ENCODE data around the gene PNCK. TPM values are rescaled to one million over a fixed set of nuclear protein-coding genes. Genes with fewer than 3 reads are reported as not detected.

PNCK gene
- total and polyA plus RNA-seq, 2 of the 13 experiments (the other 11 are each of a cell fraction or from before 2014, with no cell fraction given): 33.1 TPM; not detected in 1

DNA sequence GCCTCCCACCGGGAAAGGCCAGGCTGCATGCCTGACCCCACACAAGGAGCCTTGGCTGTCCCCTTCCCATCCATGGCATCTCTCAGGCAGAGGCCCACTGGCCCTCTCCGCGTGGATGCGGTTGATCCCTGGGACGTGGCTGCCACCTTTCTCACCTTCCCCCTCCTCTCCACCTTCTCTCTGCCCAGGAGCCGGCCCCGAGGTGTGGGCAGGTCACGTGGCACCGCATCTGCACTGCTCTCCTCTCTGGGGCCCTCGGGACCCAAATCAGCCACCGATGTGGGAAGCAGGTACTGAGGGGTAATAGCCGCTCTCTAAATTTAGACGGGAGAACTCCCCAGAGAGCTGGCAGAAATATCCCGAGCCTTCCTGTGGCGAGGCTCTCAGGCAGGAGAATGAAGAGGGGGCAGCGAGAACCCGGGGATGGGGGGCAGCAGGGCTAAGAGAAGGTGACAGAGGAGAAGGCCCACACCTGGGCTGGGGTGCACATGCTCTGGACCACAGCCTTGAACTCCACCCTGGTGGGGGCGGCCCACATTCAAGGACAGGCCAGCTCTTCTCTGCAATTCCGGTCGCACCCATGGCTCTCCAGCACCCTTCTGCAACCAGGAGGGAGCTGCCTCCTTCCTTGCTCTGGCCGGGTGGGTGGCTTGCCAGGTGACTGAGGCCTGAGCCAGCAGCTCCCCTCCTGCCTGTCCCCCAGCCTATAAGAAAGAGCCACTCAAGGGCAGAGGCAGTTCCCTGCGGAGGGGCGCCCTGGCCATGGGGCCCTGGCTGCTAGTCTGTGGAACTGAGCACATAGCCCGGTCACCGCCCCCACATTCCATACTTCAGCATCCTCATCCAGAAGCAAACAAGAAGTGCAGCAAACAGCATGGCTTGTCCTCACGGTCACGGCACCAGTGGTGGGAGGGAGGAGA lies 36.2 kb downstream of the PNCK start (continued):
- TF ChIP-seq, protein P1, sequence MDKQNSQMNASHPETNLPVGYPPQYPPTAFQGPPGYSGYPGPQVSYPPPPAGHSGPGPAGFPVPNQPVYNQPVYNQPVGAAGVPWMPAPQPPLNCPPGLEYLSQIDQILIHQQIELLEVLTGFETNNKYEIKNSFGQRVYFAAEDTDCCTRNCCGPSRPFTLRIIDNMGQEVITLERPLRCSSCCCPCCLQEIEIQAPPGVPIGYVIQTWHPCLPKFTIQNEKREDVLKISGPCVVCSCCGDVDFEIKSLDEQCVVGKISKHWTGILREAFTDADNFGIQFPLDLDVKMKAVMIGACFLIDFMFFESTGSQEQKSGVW (CRISPR knock-in tag; IDR thresholded peaks at IDR 0.05; ENCODE audit: borderline replicate concordance): no peak
- TF ChIP-seq, protein P2, sequence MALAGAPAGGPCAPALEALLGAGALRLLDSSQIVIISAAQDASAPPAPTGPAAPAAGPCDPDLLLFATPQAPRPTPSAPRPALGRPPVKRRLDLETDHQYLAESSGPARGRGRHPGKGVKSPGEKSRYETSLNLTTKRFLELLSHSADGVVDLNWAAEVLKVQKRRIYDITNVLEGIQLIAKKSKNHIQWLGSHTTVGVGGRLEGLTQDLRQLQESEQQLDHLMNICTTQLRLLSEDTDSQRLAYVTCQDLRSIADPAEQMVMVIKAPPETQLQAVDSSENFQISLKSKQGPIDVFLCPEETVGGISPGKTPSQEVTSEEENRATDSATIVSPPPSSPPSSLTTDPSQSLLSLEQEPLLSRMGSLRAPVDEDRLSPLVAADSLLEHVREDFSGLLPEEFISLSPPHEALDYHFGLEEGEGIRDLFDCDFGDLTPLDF (CRISPR knock-in tag; IDR thresholded peaks at IDR 0.05): no peak
- peak; percentile 69; the same call in 1 of the 2 replicates for TF ChIP-seq MTA1 (CRISPR knock-in tag; IDR thresholded peaks at IDR 0.05; ENCODE audit: borderline replicate concordance)
- TF ChIP-seq PHF5A (CRISPR knock-in tag; IDR thresholded peaks at IDR 0.05; ENCODE audit: low read depth, unreplicated experiment): no peak
- no peak for TF ChIP-seq JUNB (CRISPR knock-in tag; IDR thresholded peaks at IDR 0.05; ENCODE audit: borderline replicate concordance)
- no peak for TF ChIP-seq SOX5 (CRISPR knock-in tag; IDR thresholded peaks at IDR 0.05; ENCODE audit: borderline replicate concordance)
- TF ChIP-seq, protein P3, sequence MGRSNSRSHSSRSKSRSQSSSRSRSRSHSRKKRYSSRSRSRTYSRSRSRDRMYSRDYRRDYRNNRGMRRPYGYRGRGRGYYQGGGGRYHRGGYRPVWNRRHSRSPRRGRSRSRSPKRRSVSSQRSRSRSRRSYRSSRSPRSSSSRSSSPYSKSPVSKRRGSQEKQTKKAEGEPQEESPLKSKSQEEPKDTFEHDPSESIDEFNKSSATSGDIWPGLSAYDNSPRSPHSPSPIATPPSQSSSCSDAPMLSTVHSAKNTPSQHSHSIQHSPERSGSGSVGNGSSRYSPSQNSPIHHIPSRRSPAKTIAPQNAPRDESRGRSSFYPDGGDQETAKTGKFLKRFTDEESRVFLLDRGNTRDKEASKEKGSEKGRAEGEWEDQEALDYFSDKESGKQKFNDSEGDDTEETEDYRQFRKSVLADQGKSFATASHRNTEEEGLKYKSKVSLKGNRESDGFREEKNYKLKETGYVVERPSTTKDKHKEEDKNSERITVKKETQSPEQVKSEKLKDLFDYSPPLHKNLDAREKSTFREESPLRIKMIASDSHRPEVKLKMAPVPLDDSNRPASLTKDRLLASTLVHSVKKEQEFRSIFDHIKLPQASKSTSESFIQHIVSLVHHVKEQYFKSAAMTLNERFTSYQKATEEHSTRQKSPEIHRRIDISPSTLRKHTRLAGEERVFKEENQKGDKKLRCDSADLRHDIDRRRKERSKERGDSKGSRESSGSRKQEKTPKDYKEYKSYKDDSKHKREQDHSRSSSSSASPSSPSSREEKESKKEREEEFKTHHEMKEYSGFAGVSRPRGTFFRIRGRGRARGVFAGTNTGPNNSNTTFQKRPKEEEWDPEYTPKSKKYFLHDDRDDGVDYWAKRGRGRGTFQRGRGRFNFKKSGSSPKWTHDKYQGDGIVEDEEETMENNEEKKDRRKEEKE (IDR thresholded peaks at IDR 0.05): no peak
- TF ChIP-seq, protein P4, sequence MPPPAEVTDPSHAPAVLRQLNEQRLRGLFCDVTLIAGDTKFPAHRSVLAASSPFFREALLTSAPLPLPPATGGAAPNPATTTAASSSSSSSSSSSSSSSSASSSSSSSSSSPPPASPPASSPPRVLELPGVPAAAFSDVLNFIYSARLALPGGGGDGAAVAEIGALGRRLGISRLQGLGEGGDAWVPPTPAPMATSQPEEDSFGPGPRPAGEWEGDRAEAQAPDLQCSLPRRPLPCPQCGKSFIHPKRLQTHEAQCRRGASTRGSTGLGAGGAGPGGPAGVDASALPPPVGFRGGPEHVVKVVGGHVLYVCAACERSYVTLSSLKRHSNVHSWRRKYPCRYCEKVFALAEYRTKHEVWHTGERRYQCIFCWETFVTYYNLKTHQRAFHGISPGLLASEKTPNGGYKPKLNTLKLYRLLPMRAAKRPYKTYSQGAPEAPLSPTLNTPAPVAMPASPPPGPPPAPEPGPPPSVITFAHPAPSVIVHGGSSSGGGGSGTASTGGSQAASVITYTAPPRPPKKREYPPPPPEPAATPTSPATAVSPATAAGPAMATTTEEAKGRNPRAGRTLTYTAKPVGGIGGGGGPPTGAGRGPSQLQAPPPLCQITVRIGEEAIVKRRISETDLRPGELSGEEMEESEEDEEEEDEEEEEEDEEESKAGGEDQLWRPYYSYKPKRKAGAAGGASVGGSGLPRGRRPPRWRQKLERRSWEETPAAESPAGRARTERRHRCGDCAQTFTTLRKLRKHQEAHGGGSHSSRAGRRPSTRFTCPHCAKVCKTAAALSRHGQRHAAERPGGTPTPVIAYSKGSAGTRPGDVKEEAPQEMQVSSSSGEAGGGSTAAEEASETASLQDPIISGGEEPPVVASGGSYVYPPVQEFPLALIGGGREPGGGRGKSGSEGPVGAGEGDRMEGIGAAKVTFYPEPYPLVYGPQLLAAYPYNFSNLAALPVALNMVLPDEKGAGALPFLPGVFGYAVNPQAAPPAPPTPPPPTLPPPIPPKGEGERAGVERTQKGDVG (CRISPR knock-in tag; IDR thresholded peaks at IDR 0.05; ENCODE audit: borderline replicate concordance): no peak
- TF ChIP-seq ZNF747 (CRISPR knock-in tag; IDR thresholded peaks at IDR 0.05; ENCODE audit: borderline replicate concordance): no peak
- TF ChIP-seq, protein P5, sequence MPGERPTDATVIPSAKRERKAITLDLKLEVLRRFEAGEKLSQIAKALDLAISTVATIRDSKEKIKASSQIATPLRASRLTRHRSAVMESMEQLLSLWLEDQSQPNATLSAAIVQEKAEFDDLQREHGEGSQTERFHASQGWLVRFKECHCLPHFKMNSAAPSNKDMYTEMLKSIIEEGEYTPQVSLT (CRISPR knock-in tag; IDR thresholded peaks at IDR 0.05; ENCODE audit: borderline replicate concordance, low read depth): no peak
- TF ChIP-seq, protein P6, sequence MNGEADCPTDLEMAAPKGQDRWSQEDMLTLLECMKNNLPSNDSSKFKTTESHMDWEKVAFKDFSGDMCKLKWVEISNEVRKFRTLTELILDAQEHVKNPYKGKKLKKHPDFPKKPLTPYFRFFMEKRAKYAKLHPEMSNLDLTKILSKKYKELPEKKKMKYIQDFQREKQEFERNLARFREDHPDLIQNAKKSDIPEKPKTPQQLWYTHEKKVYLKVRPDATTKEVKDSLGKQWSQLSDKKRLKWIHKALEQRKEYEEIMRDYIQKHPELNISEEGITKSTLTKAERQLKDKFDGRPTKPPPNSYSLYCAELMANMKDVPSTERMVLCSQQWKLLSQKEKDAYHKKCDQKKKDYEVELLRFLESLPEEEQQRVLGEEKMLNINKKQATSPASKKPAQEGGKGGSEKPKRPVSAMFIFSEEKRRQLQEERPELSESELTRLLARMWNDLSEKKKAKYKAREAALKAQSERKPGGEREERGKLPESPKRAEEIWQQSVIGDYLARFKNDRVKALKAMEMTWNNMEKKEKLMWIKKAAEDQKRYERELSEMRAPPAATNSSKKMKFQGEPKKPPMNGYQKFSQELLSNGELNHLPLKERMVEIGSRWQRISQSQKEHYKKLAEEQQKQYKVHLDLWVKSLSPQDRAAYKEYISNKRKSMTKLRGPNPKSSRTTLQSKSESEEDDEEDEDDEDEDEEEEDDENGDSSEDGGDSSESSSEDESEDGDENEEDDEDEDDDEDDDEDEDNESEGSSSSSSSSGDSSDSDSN (CRISPR knock-in tag; IDR thresholded peaks at IDR 0.05): peak; percentile 54; the same call in 1 of the 2 replicates
- no peak for TF ChIP-seq SCMH1 (CRISPR knock-in tag; IDR thresholded peaks at IDR 0.05; ENCODE audit: borderline replicate concordance)
- TF ChIP-seq HHEX (CRISPR knock-in tag; IDR thresholded peaks at IDR 0.05): no peak
- TF ChIP-seq YEATS2 (CRISPR knock-in tag; IDR thresholded peaks at IDR 0.05; ENCODE audit: borderline replicate concordance): no peak
- peak; percentile 44; the same call in 1 of the 2 replicates for TF ChIP-seq NR2C2 (CRISPR knock-in tag; IDR thresholded peaks at IDR 0.05; ENCODE audit: borderline replicate concordance)
- TF ChIP-seq ZSCAN29 (CRISPR knock-in tag; conservative IDR thresholded peaks at IDR 0.05): 0 out of 2 replicates have a peak, but pooled peaks have one; percentile 29

Measured in HepG2 (cell line).